HepG2 (cell line): Measurements from ENCODE around the gene NEDD8. TPM values are rescaled to one million over a fixed set of nuclear protein-coding genes. Genes with fewer than 3 reads are reported as not detected.

Experiments
- EED ChIP-seq: sonication (generic); formaldehyde crosslinking; IDR thresholded peaks from 2 replicates; pipeline ENCODE4 v1.5.0; 2020; ENCODE audit warnings: mild to moderate bottlenecking, missing genetic modification reagents
- HDAC1 ChIP-seq: sonication (generic); formaldehyde crosslinking; IDR thresholded peaks from 2 replicates; pipeline ENCODE4 v1.5.1; 2020; ENCODE audit warnings: mild to moderate bottlenecking, missing genetic modification reagents
- HOXA3 ChIP-seq: sonication (generic); formaldehyde crosslinking; IDR thresholded peaks from 2 replicates; pipeline ENCODE4 v1.5.0; 2020; ENCODE audit warnings: missing genetic modification reagents
- MAX ChIP-seq: IDR thresholded peaks from 2 replicates; pipeline ENCODE4 v1.6.1; 2012; ENCODE audit warnings: inconsistent platforms
- MXD1 ChIP-seq: sonication (generic); formaldehyde crosslinking; IDR thresholded peaks from 2 replicates; pipeline ENCODE4 v1.4.0; 2020; ENCODE audit warnings: mild to moderate bottlenecking, missing genetic modification reagents
- RERE ChIP-seq: IDR thresholded peaks from 2 replicates; pipeline ENCODE4 v1.6.1; 2016; ENCODE audit warnings: low read depth, missing genetic modification reagents, missing compliant biosample characterization
- SMAD1 ChIP-seq: sonication (generic); formaldehyde crosslinking; IDR thresholded peaks from 2 replicates; pipeline ENCODE4 v1.4.0; 2020; ENCODE audit warnings: missing genetic modification reagents, low read depth, mild to moderate bottlenecking, borderline replicate concordance
- SOX13 ChIP-seq, 3 experiments: fragments of 450-650 bp in 1 of 3; sonication (generic) in 1 of 3; formaldehyde crosslinking in 1 of 3; IDR thresholded peaks in 2 of 3; conservative IDR thresholded peaks in 1 of 3; 2 replicates each; pipeline versions ENCODE4 v1.5.0 to v1.6.1; 2016 to 2020; ENCODE audit warnings: antibody characterized with exemption in 1 of 3, mild to moderate bottlenecking in 1 of 3, missing compliant biosample characterization in 1 of 3, missing genetic modification reagents in 1 of 3, moderate library complexity in 1 of 3
- SOX5 ChIP-seq: IDR thresholded peaks from 2 replicates; pipeline ENCODE4 v1.6.1; 2016; ENCODE audit warnings: borderline replicate concordance
- SP5 ChIP-seq: IDR thresholded peaks from 2 replicates; pipeline ENCODE4 v1.6.1; 2016; ENCODE audit warnings: low read depth, borderline replicate concordance
- ZNF24 ChIP-seq: fragments of 450-650 bp; IDR thresholded peaks from 2 replicates; pipeline ENCODE4 v1.6.1; 2017; ENCODE audit warnings: antibody characterized with exemption, mild to moderate bottlenecking
- ZNF430 ChIP-seq: sonication (generic); formaldehyde crosslinking; IDR thresholded peaks from 2 replicates; pipeline ENCODE4 v1.9.0; 2021; ENCODE audit warnings: mild to moderate bottlenecking, missing genetic modification reagents
- ZNF431 ChIP-seq: sonication (generic); formaldehyde crosslinking; IDR thresholded peaks from 2 replicates; pipeline ENCODE4 v1.9.0; 2022; ENCODE audit warnings: missing genetic modification reagents, low read depth, mild to moderate bottlenecking, borderline replicate concordance
- ZNF451 ChIP-seq: sonication (generic); formaldehyde crosslinking; IDR thresholded peaks from 2 replicates; pipeline ENCODE4 v1.5.0; 2020; ENCODE audit warnings: mild to moderate bottlenecking, missing genetic modification reagents
- ZNF589 ChIP-seq: sonication (generic); formaldehyde crosslinking; conservative IDR thresholded peaks from 2 replicates; pipeline ENCODE4 v1.8.0; 2022; ENCODE audit warnings: mild to moderate bottlenecking, moderate library complexity, missing genetic modification reagents
- ZNF619 ChIP-seq: sonication (generic); formaldehyde crosslinking; IDR thresholded peaks from 2 replicates; pipeline ENCODE4 v1.4.0; 2020; ENCODE audit warnings: mild to moderate bottlenecking, missing genetic modification reagents
- ZNF839 ChIP-seq: sonication (generic); formaldehyde crosslinking; IDR thresholded peaks from 2 replicates; pipeline ENCODE4 v1.4.0; 2020; ENCODE audit warnings: missing genetic modification reagents, mild to moderate bottlenecking, borderline replicate concordance
- polyA plus RNA-seq, 8 experiments: library from polyadenylated mRNA; depleted of rRNA in 3 of 8; stranded (reverse) in 7 of 8; unstranded in 1 of 8; fragments of >200 nt; fragmentation: Illumina TruSeq in 4 of 8; extraction: Trizol in 4 of 8; gene quantifications; 2 replicates each; pipeline versions ENCODE4 v1.2.1 to v1.2.3, GENCODE V29; 2011 to 2016; ENCODE audit warnings: low read depth in 4 of 8, missing spikeins in 1 of 8, mixed read lengths in 1 of 8; ENCODE audit not compliant: insufficient read depth in 1 of 8
- total RNA-seq, 5 experiments: library from RNA; depleted of rRNA; stranded (reverse); fragments of >200 nt; fragmentation: Illumina TruSeq; extraction: Trizol; gene quantifications; 2 replicates each; pipeline ENCODE4 v1.2.3, GENCODE V29; 2016; ENCODE audit warnings: low read depth in 1 of 5
- TF ChIP-seq, protein P1 (sequence below): sonication (generic); formaldehyde crosslinking; IDR thresholded peaks from 2 replicates; pipeline ENCODE4 v1.4.0; 2020; ENCODE audit warnings: missing genetic modification reagents

Gene NEDD8
- total and polyA plus RNA-seq, 2 of the 13 experiments (the other 11 are each of a cell fraction or from before 2014, with no cell fraction given) = 535 to 713 TPM

DNA sequence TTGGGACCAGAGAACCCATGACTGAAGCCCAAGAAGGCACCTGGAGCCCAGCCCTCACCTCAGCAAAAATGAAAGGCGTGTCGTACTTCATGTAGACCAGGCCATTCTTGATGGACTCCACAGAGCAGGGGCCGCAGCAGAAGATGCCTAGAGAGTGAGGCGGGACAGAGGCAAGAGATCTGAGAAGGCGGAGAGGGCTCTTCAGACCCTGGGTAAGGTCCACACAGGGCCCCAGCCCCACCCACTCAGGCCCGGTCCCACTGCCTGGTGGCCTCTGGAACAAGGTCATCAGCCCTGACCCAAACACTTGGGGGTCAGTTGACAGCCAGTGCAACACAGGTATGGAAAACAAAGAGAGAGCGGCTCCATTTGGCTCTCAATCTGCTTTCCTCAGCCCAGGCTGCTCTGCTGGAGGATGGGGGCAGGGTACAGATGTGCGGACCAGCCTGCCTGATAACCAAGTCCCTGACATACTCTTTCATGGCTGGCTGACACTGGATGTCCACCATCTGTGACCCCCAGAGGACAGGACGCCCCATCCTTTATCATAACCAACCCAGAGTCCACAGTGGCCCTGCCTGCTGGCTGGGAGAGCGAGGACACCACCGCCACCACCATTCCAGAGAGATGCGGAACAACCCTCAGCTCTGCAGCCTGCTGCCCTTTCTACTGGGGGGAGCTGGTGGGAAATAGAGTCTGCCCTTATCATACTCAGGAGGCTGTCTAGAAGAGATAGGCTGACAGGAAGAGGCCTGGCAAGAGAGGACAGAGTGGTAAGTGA lies 24.0 kb upstream of the NEDD8 start (continued):
- TF ChIP-seq ZNF431 (CRISPR knock-in tag) (0 out of 2 replicates have a peak, but pooled peaks have one; percentile 74), EED (peak; percentile 68; the same call in 1 of the 2 replicates), ZNF451 (peak; percentile 62; the same call in 1 of the 2 replicates), HDAC1 (CRISPR knock-in tag) (peak; percentile 71), ZNF589 (no peak), SP5 (CRISPR knock-in tag) (peak; percentile 87), HOXA3 (CRISPR knock-in tag) (peak; percentile 50; the same call in 1 of the 2 replicates), MAX (peak; percentile 31; the same call in 1 of the 2 replicates), ZNF430 (CRISPR knock-in tag) (peak; percentile 79), RERE (CRISPR knock-in tag) (peak; percentile 45; the same call in 1 of the 2 replicates), SOX13 (IDR thresholded peaks at IDR 0.05) (no peak; the same call in 1 of the 2 replicates), SOX13 (CRISPR knock-in tag; conservative IDR thresholded peaks at IDR 0.05 in 1 of 2, IDR thresholded peaks at IDR 0.05 in 1 of 2) (peak in 1 of 2 experiments; percentile 51; a peak in 2 of 4 replicates), ZNF839 (peak; percentile 23; the same call in 1 of the 2 replicates), MXD1 (CRISPR knock-in tag) (0 out of 2 replicates have a peak, but pooled peaks have one; percentile 37), ZNF619 (CRISPR knock-in tag) (peak; percentile 77), SMAD1 (0 out of 2 replicates have a peak, but pooled peaks have one; percentile 36), ZNF24 (no peak), SOX5 (CRISPR knock-in tag) (0 out of 2 replicates have a peak, but pooled peaks have one; percentile 43)
- TF ChIP-seq, protein P1, sequence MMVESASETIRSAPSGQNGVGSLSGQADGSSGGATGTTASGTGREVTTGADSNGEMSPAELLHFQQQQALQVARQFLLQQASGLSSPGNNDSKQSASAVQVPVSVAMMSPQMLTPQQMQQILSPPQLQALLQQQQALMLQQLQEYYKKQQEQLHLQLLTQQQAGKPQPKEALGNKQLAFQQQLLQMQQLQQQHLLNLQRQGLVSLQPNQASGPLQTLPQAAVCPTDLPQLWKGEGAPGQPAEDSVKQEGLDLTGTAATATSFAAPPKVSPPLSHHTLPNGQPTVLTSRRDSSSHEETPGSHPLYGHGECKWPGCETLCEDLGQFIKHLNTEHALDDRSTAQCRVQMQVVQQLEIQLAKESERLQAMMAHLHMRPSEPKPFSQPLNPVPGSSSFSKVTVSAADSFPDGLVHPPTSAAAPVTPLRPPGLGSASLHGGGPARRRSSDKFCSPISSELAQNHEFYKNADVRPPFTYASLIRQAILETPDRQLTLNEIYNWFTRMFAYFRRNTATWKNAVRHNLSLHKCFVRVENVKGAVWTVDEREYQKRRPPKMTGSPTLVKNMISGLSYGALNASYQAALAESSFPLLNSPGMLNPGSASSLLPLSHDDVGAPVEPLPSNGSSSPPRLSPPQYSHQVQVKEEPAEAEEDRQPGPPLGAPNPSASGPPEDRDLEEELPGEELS = peak; percentile 65; the same call in 1 of the 2 replicates
